ENCODE measurements around the gene ZNF579.

- TF ChIP-seq CTCF (IDR thresholded peaks at IDR 0.05), result no peak
- no peak for TF ChIP-seq POLR2AphosphoS5 (IDR thresholded peaks at IDR 0.05)
- no peak for TF ChIP-seq POLR2A (IDR thresholded peaks at IDR 0.05)
Observed at GRCh38 chr19:55609326-55609725, 28.7 kb upstream of the ZNF579 start.

Measured in stomach (tissue), 4 donors.